T-helper 1 cell treated with Interleukin-12 subunit alpha and Interleukin-12 subunit beta and Interleukin-4 antibody, amounts not matched to agents 30 ng/mL and 1 ng/mL, for 36 hours (primary cell): ENCODE results near the gene UBXN4. TPM values are rescaled to one million over a fixed set of nuclear protein-coding genes. Genes with fewer than 3 reads are reported as not detected.
"Not testable (repeated sequence)": the region's sequence is repeated elsewhere in the genome, so short reads cannot be mapped to it uniquely, and the experiment has no call there.

Source experiments
- intact Hi-C: fragments of 100-400 bp; cut with micrococcal nuclease; formaldehyde crosslinking; loops from one replicate; pipeline ENCODE4 v1.15.1; 2024
- total RNA-seq: library from RNA; stranded (reverse); gene quantifications from 2 replicates; pipeline ENCODE4 v1.2.3, GENCODE V29; 2022

The UBXN4 gene
- total RNA-seq, 1 donor from 2014 or later, result 133 TPM

GRCh38 chr2:135800513-135801460 is 59.1 kb downstream of the UBXN4 start:
- intact Hi-C loops, result no loop called here

- intact Hi-C loops, result no loop called here
Measured at GRCh38 chr2:135802350-135802749, 60.7 kb downstream of the UBXN4 start.

GRCh38 chr2:135803278-135803677 is 61.6 kb downstream of the UBXN4 start:
- intact Hi-C loops, result no loop called here

- intact Hi-C loops, result not testable (repeated sequence)
Measured at GRCh38 chr2:135807874-135808273, 66.2 kb downstream of the UBXN4 start.

GRCh38 chr2:135812907-135813511 is 71.4 kb downstream of the UBXN4 start:
- intact Hi-C loops, result no loop called here

- intact Hi-C loops, result no loop called here
Measured at GRCh38 chr2:135815269-135815668, 73.6 kb downstream of the UBXN4 start.

GRCh38 chr2:135817466-135817865 is 75.8 kb downstream of the UBXN4 start:
- intact Hi-C loops, result no loop called here

GRCh38 chr2:135817951-135818350 is 76.3 kb downstream of the UBXN4 start:
- intact Hi-C loops, result no loop called here

- intact Hi-C loops, result loop anchor here (1.0 kb wide), 1 partner anchor 94 kb away; no protein-coding TSS in a partner anchor
Measured at GRCh38 chr2:135818937-135819610, 77.4 kb downstream of the UBXN4 start.

GRCh38 chr2:135820003-135820618 is 78.5 kb downstream of the UBXN4 start:
- intact Hi-C loops, result loop anchor here (1.0 to 5.0 kb wide), 10 partner anchors 20 to 768 kb away; partner anchors contain the start of genes MCM6, RAB3GAP1 and UBXN4

- intact Hi-C loops, result loop anchor here (5.0 kb wide), 2 partner anchors 311 to 416 kb away; no protein-coding TSS in a partner anchor
Measured at GRCh38 chr2:135821190-135821589, 79.5 kb downstream of the UBXN4 start.

GRCh38 chr2:135822855-135823254 is 81.2 kb downstream of the UBXN4 start:
- intact Hi-C loops, result loop anchor here (5.0 kb wide), 2 partner anchors 309 to 414 kb away; no protein-coding TSS in a partner anchor

- intact Hi-C loops, result no loop called here
Measured at GRCh38 chr2:135825131-135825530, 83.5 kb downstream of the UBXN4 start.

GRCh38 chr2:135825550-135826176 is 84.0 kb downstream of the UBXN4 start:
- intact Hi-C loops, result no loop called here

GRCh38 chr2:135826544-135826943 is 84.9 kb downstream of the UBXN4 start:
- intact Hi-C loops, result no loop called here

GRCh38 chr2:135829378-135830135 is 87.9 kb downstream of the UBXN4 start:
- intact Hi-C loops, result no loop called here

GRCh38 chr2:135831180-135831812 is 89.6 kb downstream of the UBXN4 start:
- intact Hi-C loops, result no loop called here

GRCh38 chr2:135832891-135833290 is 91.2 kb downstream of the UBXN4 start:
- intact Hi-C loops, result no loop called here
